ENCODE results near the gene UBP1. TPM values are rescaled to one million over a fixed set of nuclear protein-coding genes. Genes with fewer than 3 reads are reported as not detected.

Gene UBP1
- total and polyA plus RNA-seq, 4 donors, result 6.8 to 36.9 (median 16.5) TPM

- Histone ChIP-seq H3K9ac (ENCODE audit: low read depth in 1 of 2, low read length in 2 of 2) (no peak overlapping the region), H3K36me3 (ENCODE audit: control insufficient read depth in 4 of 4, insufficient read depth in 3 of 4, low read depth in 1 of 4, low read length in 3 of 4) (peaks cover 11 to 65% (median 51%) of the 10 kb centered on the region in 4 donors), H3K27ac (ENCODE audit: low read depth in 1 of 2, low read length in 2 of 2) (no peak overlapping the region), H3K4me3 (ENCODE audit: low read depth in 1 of 3, low read length in 3 of 3) (no peak overlapping the region), H3K4me1 (ENCODE audit: control insufficient read depth in 4 of 4, insufficient read depth in 4 of 4, low read length in 3 of 4) (no peaks in the 10 kb centered on the region), H3K9me3 (ENCODE audit: control insufficient read depth in 4 of 4, low read length in 3 of 4) (no peaks in the 10 kb centered on the region), H3K27me3 (ENCODE audit: control insufficient read depth in 4 of 4, insufficient read depth in 4 of 4, low read length in 3 of 4) (no peaks in the 10 kb centered on the region)
- DNase-seq (ENCODE audit: low spot score), result no peak
- WGBS, result 92% methylated on average over 4 of the region's 4 CpGs
- TF ChIP-seq, protein P1, sequence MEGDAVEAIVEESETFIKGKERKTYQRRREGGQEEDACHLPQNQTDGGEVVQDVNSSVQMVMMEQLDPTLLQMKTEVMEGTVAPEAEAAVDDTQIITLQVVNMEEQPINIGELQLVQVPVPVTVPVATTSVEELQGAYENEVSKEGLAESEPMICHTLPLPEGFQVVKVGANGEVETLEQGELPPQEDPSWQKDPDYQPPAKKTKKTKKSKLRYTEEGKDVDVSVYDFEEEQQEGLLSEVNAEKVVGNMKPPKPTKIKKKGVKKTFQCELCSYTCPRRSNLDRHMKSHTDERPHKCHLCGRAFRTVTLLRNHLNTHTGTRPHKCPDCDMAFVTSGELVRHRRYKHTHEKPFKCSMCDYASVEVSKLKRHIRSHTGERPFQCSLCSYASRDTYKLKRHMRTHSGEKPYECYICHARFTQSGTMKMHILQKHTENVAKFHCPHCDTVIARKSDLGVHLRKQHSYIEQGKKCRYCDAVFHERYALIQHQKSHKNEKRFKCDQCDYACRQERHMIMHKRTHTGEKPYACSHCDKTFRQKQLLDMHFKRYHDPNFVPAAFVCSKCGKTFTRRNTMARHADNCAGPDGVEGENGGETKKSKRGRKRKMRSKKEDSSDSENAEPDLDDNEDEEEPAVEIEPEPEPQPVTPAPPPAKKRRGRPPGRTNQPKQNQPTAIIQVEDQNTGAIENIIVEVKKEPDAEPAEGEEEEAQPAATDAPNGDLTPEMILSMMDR (IDR thresholded peaks at IDR 0.05; ENCODE audit: low read depth, low read length, missing input control), result no peak
- TF ChIP-seq SP1 (IDR thresholded peaks at IDR 0.05), result no peak
- no peak for TF ChIP-seq MAX (IDR thresholded peaks at IDR 0.05)
- no peak for TF ChIP-seq NR2F2 (IDR thresholded peaks at IDR 0.05)
- TF ChIP-seq FOXA2 (IDR thresholded peaks at IDR 0.05), result no peak
- no peak for TF ChIP-seq YY1 (IDR thresholded peaks at IDR 0.05)
- TF ChIP-seq RAD21 (IDR thresholded peaks at IDR 0.05), result no peak
- no peak for TF ChIP-seq TAF1 (conservative IDR thresholded peaks at IDR 0.05)
- no peak for TF ChIP-seq RXRA (IDR thresholded peaks at IDR 0.05)
- no peak for TF ChIP-seq ZBTB33 (IDR thresholded peaks at IDR 0.05)
- TF ChIP-seq, protein P2, sequence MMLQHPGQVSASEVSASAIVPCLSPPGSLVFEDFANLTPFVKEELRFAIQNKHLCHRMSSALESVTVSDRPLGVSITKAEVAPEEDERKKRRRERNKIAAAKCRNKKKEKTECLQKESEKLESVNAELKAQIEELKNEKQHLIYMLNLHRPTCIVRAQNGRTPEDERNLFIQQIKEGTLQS (IDR thresholded peaks at IDR 0.05), result no peak
- TF ChIP-seq HNF4A (conservative IDR thresholded peaks at IDR 0.05), result no peak
- no peak for TF ChIP-seq HNF4G (IDR thresholded peaks at IDR 0.05)
- TF ChIP-seq FOXA1 (IDR thresholded peaks at IDR 0.05), result no peak
These were observed 48.1 kb downstream of the UBP1 start for GRCh38 chr3:33392144-33392543.

DNA sequence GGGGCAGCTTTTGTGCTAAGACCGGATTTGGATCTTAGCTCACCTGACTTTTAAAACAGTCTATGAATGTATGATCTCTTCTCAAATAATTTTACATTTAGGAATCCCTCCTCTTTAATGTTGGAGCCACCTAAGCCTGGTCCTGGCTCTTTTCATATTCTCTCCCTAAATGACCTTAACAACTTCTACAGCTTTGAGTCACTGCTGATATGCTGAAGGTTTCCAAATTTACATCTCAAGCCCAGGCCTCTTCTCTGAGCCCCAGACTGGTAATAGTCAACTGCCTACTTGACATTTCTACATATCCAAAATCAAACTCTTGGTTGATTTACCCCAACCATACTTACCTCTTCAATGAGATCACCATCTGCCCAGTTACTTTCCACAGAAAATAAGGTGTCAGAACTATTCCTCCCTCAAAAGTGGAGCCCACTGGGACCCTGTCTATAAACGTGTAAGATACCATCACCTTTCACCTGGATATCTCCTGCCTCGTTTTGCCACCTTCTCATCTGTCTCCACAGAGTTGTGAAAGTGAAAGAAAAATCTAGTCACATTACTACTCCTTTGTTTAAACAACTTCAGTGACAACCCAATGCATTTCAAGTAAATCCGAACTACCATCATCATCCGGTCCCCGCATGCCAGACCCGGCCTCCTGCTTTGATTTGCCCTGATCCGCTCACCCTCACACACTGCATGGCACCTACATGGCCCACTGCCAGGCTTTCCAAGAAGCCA lies 48.8 kb downstream of the UBP1 start:
- H3K36me3 ChIP-seq (ENCODE audit: control insufficient read depth in 4 of 4, insufficient read depth in 3 of 4, low read depth in 1 of 4, low read length in 3 of 4), result peaks cover 8 to 65% (median 48%) of the 10 kb centered on the region in 4 donors
- H3K4me1 ChIP-seq (ENCODE audit: control insufficient read depth in 4 of 4, insufficient read depth in 4 of 4, low read length in 3 of 4), result no peaks in the 10 kb centered on the region
- TF ChIP-seq ZBTB33 (IDR thresholded peaks at IDR 0.05), result no peak
- no peak for TF ChIP-seq RAD21 (IDR thresholded peaks at IDR 0.05)
- H3K27me3 ChIP-seq (ENCODE audit: control insufficient read depth in 4 of 4, insufficient read depth in 4 of 4, low read length in 3 of 4), result no peaks in the 10 kb centered on the region
- WGBS, result 87% methylated on average over 8 of the region's 8 CpGs
- H3K9me3 ChIP-seq (ENCODE audit: control insufficient read depth in 4 of 4, low read length in 3 of 4), result no peaks in the 10 kb centered on the region
- no peak overlapping the region for H3K4me3 ChIP-seq (ENCODE audit: low read depth in 1 of 3, low read length in 3 of 3)
- no peak for DNase-seq (ENCODE audit: low spot score)
- H3K9ac ChIP-seq (ENCODE audit: low read depth in 1 of 2, low read length in 2 of 2), result no peak overlapping the region
- H3K27ac ChIP-seq (ENCODE audit: low read depth in 1 of 2, low read length in 2 of 2), result no peak overlapping the region

All from liver (tissue), 9 donors.